Tibial artery (tissue), 4 donors: Measurements from ENCODE around the gene MYLK.
A peak's percentile ranks its signal among the peaks of the same experiment; 100 is the strongest.

Experiments used
- DNase-seq, 2 donors: peaks; one replicate each; pipeline ENCODE4 v3.0.0-alpha.2; 2019
- H3K27ac ChIP-seq, 2 donors: fragments of 200-600 bp; sonication (generic) in 1 of 2; 1 replicate in 1 of 2; 2 replicates in 1 of 2; pipeline ENCODE4 v1.5.1; 2018 to 2019; ENCODE audit warnings: mild to moderate bottlenecking in 1 of 2
- H3K27me3 ChIP-seq, 2 donors: fragments of 200-600 bp; sonication (generic) in 1 of 2; one replicate each; pipeline versions ENCODE4 v1.5.1 to v1.6.0; 2016 to 2019
- H3K36me3 ChIP-seq, 3 donors: fragments of 200-600 bp; sonication (generic) in 2 of 3; one replicate each; pipeline ENCODE4 v1.5.1; 2016 to 2019; ENCODE audit warnings: mild to moderate bottlenecking in 2 of 3
- H3K4me1 ChIP-seq, 4 donors: fragments of 200-600 bp; sonication (generic) in 2 of 4; 1 replicate in 3 of 4; 2 replicates in 1 of 4; pipeline ENCODE4 v1.5.1; 2016 to 2019
- H3K4me3 ChIP-seq, 2 donors: fragments of 200-600 bp; sonication (generic) in 1 of 2; 1 replicate in 1 of 2; 2 replicates in 1 of 2; pipeline ENCODE4 v1.5.1; 2018 to 2019; ENCODE audit warnings: mild to moderate bottlenecking in 2 of 2
- H3K9me3 ChIP-seq, 3 donors: fragments of 200-600 bp; sonication (generic) in 1 of 3; one replicate each; pipeline ENCODE4 v1.5.1; 2016 to 2019
- CTCF ChIP-seq, 2 experiments: fragments of 200-600 bp in 1 of 2; fragments of 450-650 bp in 1 of 2; IDR thresholded peaks; one replicate each; pipeline ENCODE4 v1.5.1; 2017 to 2019; ENCODE audit warnings: antibody characterized with exemption in 2 of 2, mild to moderate bottlenecking in 1 of 2, moderate library complexity in 1 of 2
- intact Hi-C: fragments of 100-400 bp; cut with DNase I; formaldehyde crosslinking; loops from one replicate; pipeline ENCODE4 v1.15.0; 2023; ENCODE audit warnings: low total_unique reads

Gene MYLK

GRCh38 chr3:123633530-123633929 is 250.6 kb downstream of the MYLK start:
- H3K4me1 ChIP-seq: peaks cover 3 to 90% (median 63%) of the 10 kb centered on the region in 4 donors
- H3K4me3 ChIP-seq: no peak overlapping the region
- peaks cover 52 to 83% (median 67%) of the 10 kb centered on the region in 3 donors for H3K36me3 ChIP-seq
- no peak for TF ChIP-seq CTCF (IDR thresholded peaks at IDR 0.05)
- intact Hi-C loops: no loop called here
- peak overlapping the region; percentile 69 to 94 for H3K27ac ChIP-seq
- DNase-seq: peak in 1 of 2 donors; percentile 27
- H3K27me3 ChIP-seq: no peaks in the 10 kb centered on the region
- no peaks in the 10 kb centered on the region for H3K9me3 ChIP-seq

GRCh38 chr3:123632161-123632655 is 251.9 kb downstream of the MYLK start:
- no peak overlapping the region for H3K4me3 ChIP-seq
- peaks cover 52 to 83% (median 63%) of the 10 kb centered on the region in 3 donors for H3K36me3 ChIP-seq
- TF ChIP-seq CTCF (IDR thresholded peaks at IDR 0.05): no peak
- DNase-seq: no peak
- no peaks in the 10 kb centered on the region for H3K9me3 ChIP-seq
- H3K27ac ChIP-seq: peak overlapping the region in 1 of 2 donors; percentile 94
- H3K4me1 ChIP-seq: peaks cover 3 to 89% (median 61%) of the 10 kb centered on the region in 4 donors
- intact Hi-C loops: no loop called here
- no peaks in the 10 kb centered on the region for H3K27me3 ChIP-seq

- Histone ChIP-seq H3K4me3 (no peak overlapping the region), H3K4me1 (peaks cover 3 to 64% (median 38%) of the 10 kb centered on the region in 4 donors), H3K27ac (peak overlapping the region; percentile 12 to 52), H3K9me3 (no peaks in the 10 kb centered on the region), H3K27me3 (no peaks in the 10 kb centered on the region), H3K36me3 (peaks cover 68 to 85% (median 68%) of the 10 kb centered on the region in 3 donors)
- intact Hi-C loops: no loop called here
- no peak for DNase-seq
- TF ChIP-seq CTCF (IDR thresholded peaks at IDR 0.05): no peak
Measured at GRCh38 chr3:123629747-123630047, 254.4 kb downstream of the MYLK start.

GRCh38 chr3:123628996-123629746 is 255.0 kb downstream of the MYLK start:
- Histone ChIP-seq H3K27me3 (no peaks in the 10 kb centered on the region), H3K9me3 (no peaks in the 10 kb centered on the region), H3K27ac (peak overlapping the region; percentile 12 to 52), H3K36me3 (peaks cover 68 to 85% (median 74%) of the 10 kb centered on the region in 3 donors), H3K4me3 (no peak overlapping the region), H3K4me1 (peaks cover 3 to 60% (median 33%) of the 10 kb centered on the region in 4 donors)
- DNase-seq: no peak
- no peak for TF ChIP-seq CTCF (IDR thresholded peaks at IDR 0.05)
- intact Hi-C loops: no loop called here

GRCh38 chr3:123627673-123628670 is 256.2 kb downstream of the MYLK start:
- Histone ChIP-seq H3K4me1 (peaks cover 3 to 60% (median 25%) of the 10 kb centered on the region in 4 donors), H3K27ac (peak overlapping the region; percentile 39 to 52), H3K36me3 (peaks cover 75 to 95% (median 86%) of the 10 kb centered on the region in 3 donors), H3K9me3 (no peaks in the 10 kb centered on the region), H3K4me3 (no peak overlapping the region), H3K27me3 (no peaks in the 10 kb centered on the region)
- no peak for TF ChIP-seq CTCF (IDR thresholded peaks at IDR 0.05)
- intact Hi-C loops: no loop called here
- peak; percentile 53 to 89 for DNase-seq
